PC-3 (cell line): ENCODE results near the gene HDGF. TPM values are rescaled to one million over a fixed set of nuclear protein-coding genes. Genes with fewer than 3 reads are reported as not detected.

Experiments used
- ATAC-seq: fragments of 200-7000 bp; cut with Tn5 transposase; 2 replicates; pipeline ENCODE4 v1.9.1; 2020; ENCODE audit warnings: mild to moderate bottlenecking, moderate library complexity
- BruUV-seq: library from RNA; stranded (reverse); fragments of 400-500 nt; replicated peaks from 2 replicates; lab custom pipeline; 2021; lab: Mats Ljungman, UMichigan
- CTCF ChIA-PET: fragments of 300-600 bp; sonication (Branson Sonifier 250); formaldehyde crosslinking; loops from one replicate; lab custom pipeline; 2022; ENCODE audit warnings: antibody characterized with exemption; lab: Charles Lee
- POLR2A ChIA-PET: fragments of 300-600 bp; sonication (Branson Sonifier 250); formaldehyde crosslinking; loops from one replicate; lab custom pipeline; 2022; ENCODE audit warnings: antibody characterized with exemption; ENCODE audit not compliant: unreplicated experiment; lab: Charles Lee
- DNase-seq: peaks from one replicate; pipeline ENCODE4 v3.0.0-alpha.2; 2015
- H2AFZ ChIP-seq: fragments of 300-600 bp; sonication (generic); 2 replicates; pipeline ENCODE4 v1.6.0; 2016; ENCODE audit warnings: antibody characterized with exemption, low read length
- H3F3A ChIP-seq: fragments of 300-600 bp; sonication (generic); one replicate; pipeline ENCODE4 v1.6.0; 2017; ENCODE audit warnings: antibody characterized with exemption, low read length, control low read depth, mild to moderate bottlenecking; ENCODE audit not compliant: unreplicated experiment
- H3K27ac ChIP-seq: fragments of 300-600 bp; sonication (generic); 2 replicates; pipeline ENCODE4 v1.5.1; 2016; ENCODE audit warnings: mild to moderate bottlenecking, low read length
- H3K27me3 ChIP-seq: fragments of 300-600 bp; sonication (generic); 2 replicates; pipeline ENCODE4 v1.6.1; 2016; ENCODE audit warnings: low read length, mixed read lengths
- H3K36me3 ChIP-seq: fragments of 300-600 bp; sonication (generic); 2 replicates; pipeline ENCODE4 v1.6.1; 2016; ENCODE audit warnings: low read depth, mixed run types, low read length, mixed read lengths
- H3K4me1 ChIP-seq: fragments of 300-600 bp; sonication (generic); 2 replicates; pipeline ENCODE4 v1.5.1; 2016; ENCODE audit warnings: low read length; ENCODE audit not compliant: insufficient read depth
- H3K4me2 ChIP-seq: fragments of 300-600 bp; sonication (generic); 2 replicates; pipeline ENCODE4 v1.6.0; 2016; ENCODE audit warnings: low read length
- H3K4me3 ChIP-seq: fragments of 300-600 bp; sonication (generic); 2 replicates; pipeline ENCODE4 v1.5.1; 2016; ENCODE audit warnings: mild to moderate bottlenecking, low read length, mixed read lengths
- H3K79me2 ChIP-seq: fragments of 300-600 bp; sonication (generic); 2 replicates; pipeline ENCODE4 v1.6.1; 2017; ENCODE audit warnings: low read length, mixed read lengths
- H3K9ac ChIP-seq: fragments of 300-600 bp; sonication (generic); 2 replicates; pipeline ENCODE4 v1.6.0; 2016; ENCODE audit warnings: mild to moderate bottlenecking, low read length
- H3K9me2 ChIP-seq: fragments of 300-600 bp; sonication (generic); replicated peaks from 2 replicates; pipeline ENCODE4 v1.6.1; 2016; ENCODE audit warnings: mixed run types, low read length, mixed read lengths
- H3K9me3 ChIP-seq: fragments of 300-600 bp; sonication (generic); 2 replicates; pipeline ENCODE4 v1.6.1; 2016; ENCODE audit warnings: low read length, mixed read lengths
- H4K20me1 ChIP-seq: fragments of 300-600 bp; sonication (generic); 2 replicates; pipeline ENCODE4 v1.6.1; 2016; ENCODE audit warnings: low read length, mixed read lengths
- EZH2 ChIP-seq: fragments of 300-600 bp; sonication (generic); IDR thresholded peaks from one replicate; pipeline ENCODE4 v1.6.1; 2017; ENCODE audit warnings: antibody characterized with exemption, mild to moderate bottlenecking, low read length; ENCODE audit not compliant: unreplicated experiment
- EZH2phosphoT487 ChIP-seq: fragments of 300-600 bp; sonication (generic); IDR thresholded peaks from 2 replicates; pipeline ENCODE4 v1.6.1; 2018; ENCODE audit warnings: mild to moderate bottlenecking, antibody characterized with exemption, low read length, borderline replicate concordance
- intact Hi-C: fragments of 100-400 bp; cut with micrococcal nuclease; formaldehyde crosslinking; loops from 2 replicates; pipeline ENCODE4 v1.9.0; 2023
- total RNA-seq: library from RNA; depleted of rRNA; stranded (reverse); fragments of >200 nt; gene quantifications from 2 replicates; pipeline ENCODE4 v1.2.3, GENCODE V29; 2014
- TF ChIP-seq, protein P1 (sequence below): fragments of 300-600 bp; sonication (generic); conservative IDR thresholded peaks from 2 replicates; pipeline ENCODE4 v1.5.1; 2017; ENCODE audit warnings: antibody characterized with exemption, low read depth, mild to moderate bottlenecking, low read length

The HDGF gene
- total RNA-seq, 1 experiment from 2014 or later = 586 TPM

DNA sequence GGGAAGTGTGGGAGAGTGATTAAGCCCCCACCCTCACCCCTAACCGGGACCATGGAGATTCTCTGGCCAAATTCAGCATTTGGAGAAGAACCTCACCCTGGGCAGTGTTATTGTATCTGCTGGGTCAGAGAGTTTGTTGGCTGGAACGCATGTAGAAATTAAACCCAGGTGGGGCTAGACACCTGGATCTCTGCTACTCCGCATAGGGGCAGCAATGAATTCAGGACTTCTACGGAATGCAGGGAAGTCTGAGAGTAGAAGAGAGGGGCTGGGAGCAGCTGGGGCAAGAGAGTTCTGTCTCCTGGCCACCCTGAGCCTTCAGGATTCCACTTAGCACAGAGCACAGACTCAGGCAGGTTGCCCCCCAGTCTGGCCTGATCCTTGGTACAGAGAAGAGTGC, 42.4 kb downstream of the HDGF start:
- Histone ChIP-seq H3K9ac (no peak overlapping the region), H2AFZ (no peak overlapping the region), H3K4me1 (peaks cover 47% of the 10 kb centered on the region), H3K4me2 (no peak overlapping the region), H3F3A (no peaks in the 10 kb centered on the region), H3K27ac (no peak overlapping the region), H3K9me2 (no peaks in the 10 kb centered on the region), H3K9me3 (no peaks in the 10 kb centered on the region), H3K4me3 (no peak overlapping the region), H3K79me2 (peaks cover 7% of the 10 kb centered on the region), H4K20me1 (no peaks in the 10 kb centered on the region), H3K36me3 (no peaks in the 10 kb centered on the region), H3K27me3 (no peaks in the 10 kb centered on the region)
- DNase-seq (no peak), ATAC-seq (no peak)
- TF ChIP-seq, protein P1, sequence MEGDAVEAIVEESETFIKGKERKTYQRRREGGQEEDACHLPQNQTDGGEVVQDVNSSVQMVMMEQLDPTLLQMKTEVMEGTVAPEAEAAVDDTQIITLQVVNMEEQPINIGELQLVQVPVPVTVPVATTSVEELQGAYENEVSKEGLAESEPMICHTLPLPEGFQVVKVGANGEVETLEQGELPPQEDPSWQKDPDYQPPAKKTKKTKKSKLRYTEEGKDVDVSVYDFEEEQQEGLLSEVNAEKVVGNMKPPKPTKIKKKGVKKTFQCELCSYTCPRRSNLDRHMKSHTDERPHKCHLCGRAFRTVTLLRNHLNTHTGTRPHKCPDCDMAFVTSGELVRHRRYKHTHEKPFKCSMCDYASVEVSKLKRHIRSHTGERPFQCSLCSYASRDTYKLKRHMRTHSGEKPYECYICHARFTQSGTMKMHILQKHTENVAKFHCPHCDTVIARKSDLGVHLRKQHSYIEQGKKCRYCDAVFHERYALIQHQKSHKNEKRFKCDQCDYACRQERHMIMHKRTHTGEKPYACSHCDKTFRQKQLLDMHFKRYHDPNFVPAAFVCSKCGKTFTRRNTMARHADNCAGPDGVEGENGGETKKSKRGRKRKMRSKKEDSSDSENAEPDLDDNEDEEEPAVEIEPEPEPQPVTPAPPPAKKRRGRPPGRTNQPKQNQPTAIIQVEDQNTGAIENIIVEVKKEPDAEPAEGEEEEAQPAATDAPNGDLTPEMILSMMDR = no peak
- TF ChIP-seq EZH2phosphoT487 (no peak), EZH2 (no peak)
- BruUV-seq = no TSS peak
- ChIA-PET POLR2A (no interaction called here), CTCF (no interaction called here)
- intact Hi-C loops = loop anchor here (1.0 kb wide), 1 partner anchor 17 kb away; no protein-coding TSS in a partner anchor

DNA sequence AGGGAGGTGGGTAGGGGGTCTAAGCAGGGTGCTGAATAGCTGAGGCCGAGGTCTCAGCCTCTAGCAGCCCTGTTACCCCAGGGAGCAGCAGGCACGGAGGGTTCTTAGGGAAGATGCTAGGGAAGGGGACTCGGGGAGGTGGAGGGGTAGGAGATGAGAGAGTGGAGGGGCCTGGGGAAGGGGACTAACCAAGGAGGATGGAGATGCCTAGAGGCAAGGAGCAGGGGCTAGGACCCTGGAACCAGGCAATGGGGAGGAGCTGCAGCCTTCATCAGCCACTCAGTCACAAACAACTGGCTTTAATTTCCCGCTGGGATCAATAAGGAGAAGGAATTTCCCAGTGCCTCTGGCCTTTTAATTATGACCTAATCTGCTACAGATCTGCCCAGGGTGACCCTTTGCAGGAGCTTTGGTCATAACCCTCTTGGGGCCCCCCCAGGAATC, 43.2 kb downstream of the HDGF start:
- DNase-seq (no peak), ATAC-seq (no peak)
- POLR2A ChIA-PET = interaction anchor here (0.7 kb wide), 1 partner anchor 20 kb away, joined by 4 read pairs; the partner anchor contains the start of genes ISG20L2 and METTL25B
- TF ChIP-seq EZH2phosphoT487 (no peak), EZH2 (no peak)
- TF ChIP-seq, protein P1 = no peak
- no peak overlapping the region for H3K9ac ChIP-seq
- no peak overlapping the region for H3K4me3 ChIP-seq
- H3K9me3 ChIP-seq = no peaks in the 10 kb centered on the region
- no peaks in the 10 kb centered on the region for H3K9me2 ChIP-seq
- no peak overlapping the region for H3K4me2 ChIP-seq
- H2AFZ ChIP-seq = no peak overlapping the region
- H3K4me1 ChIP-seq = peaks cover 55% of the 10 kb centered on the region
- no peaks in the 10 kb centered on the region for H4K20me1 ChIP-seq
- intact Hi-C loops = no loop called here
- no peaks in the 10 kb centered on the region for H3F3A ChIP-seq
- peaks cover 15% of the 10 kb centered on the region for H3K79me2 ChIP-seq
- no TSS peak for BruUV-seq
- H3K27me3 ChIP-seq = no peaks in the 10 kb centered on the region
- no peaks in the 10 kb centered on the region for H3K36me3 ChIP-seq
- no peak overlapping the region for H3K27ac ChIP-seq
- CTCF ChIA-PET = interaction anchor here (3.7 kb wide), 1 partner anchor 18 kb away, joined by 84 read pairs; no protein-coding TSS in a partner anchor

DNA sequence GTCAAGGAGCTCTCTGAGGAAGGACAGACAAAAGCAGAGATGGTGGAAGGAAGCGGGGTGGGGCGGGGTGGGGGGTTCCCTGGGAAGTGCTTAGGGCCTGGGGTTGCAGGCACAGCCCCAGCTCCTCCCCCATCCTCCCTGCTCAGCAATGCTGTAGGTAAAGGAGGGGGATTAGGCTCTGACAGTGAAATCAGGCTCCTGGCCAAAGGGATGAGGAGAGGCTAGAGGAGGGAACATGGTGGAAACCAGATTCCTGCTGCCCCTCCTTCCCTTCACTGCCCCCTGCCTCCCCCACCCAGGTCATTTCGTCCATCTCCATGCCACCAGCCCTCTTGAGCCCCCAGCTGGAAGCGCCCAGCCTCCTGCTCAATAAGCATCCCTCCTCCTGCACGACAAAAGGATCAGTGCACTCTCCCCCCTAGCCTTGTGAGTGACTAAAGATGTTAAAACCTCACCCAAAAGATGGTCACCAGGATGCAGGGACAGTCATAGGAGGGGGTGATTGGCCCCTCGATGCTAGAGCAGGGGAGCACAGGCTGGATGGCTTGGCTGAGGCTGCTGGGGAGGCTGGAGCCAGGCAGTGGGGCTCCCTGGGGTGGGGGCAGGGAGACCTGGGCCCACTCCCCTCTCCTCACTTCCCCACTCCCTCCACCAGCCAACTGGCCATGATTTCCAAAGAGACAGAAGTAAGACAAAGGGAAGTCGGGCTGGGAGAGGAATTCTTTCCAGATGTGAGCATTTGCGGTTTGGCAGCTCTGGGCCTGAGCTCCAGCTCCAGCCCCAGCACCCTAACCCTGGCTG, 43.9 kb downstream of the HDGF start:
- ATAC-seq = no peak
- no peaks in the 10 kb centered on the region for H3K9me3 ChIP-seq
- no peaks in the 10 kb centered on the region for H3K36me3 ChIP-seq
- TF ChIP-seq EZH2phosphoT487 (no peak), EZH2 (no peak)
- TF ChIP-seq, protein P1 = no peak
- CTCF ChIA-PET = interaction anchor here (1.0 to 3.7 kb wide), 2 partner anchors 17 to 29 kb away, joined by 3 to 84 read pairs; no protein-coding TSS in a partner anchor
- H4K20me1 ChIP-seq = no peaks in the 10 kb centered on the region
- POLR2A ChIA-PET = interaction anchor here (0.6 to 0.7 kb wide), 2 partner anchors 21 to 33 kb away, joined by 4 to 5 read pairs; partner anchors contain the start of genes ISG20L2, METTL25B and MRPL24
- no TSS peak for BruUV-seq
- no peaks in the 10 kb centered on the region for H3F3A ChIP-seq
- H3K9ac ChIP-seq = no peak overlapping the region
- H3K27me3 ChIP-seq = no peaks in the 10 kb centered on the region
- peaks cover 58% of the 10 kb centered on the region for H3K4me1 ChIP-seq
- no peak overlapping the region for H3K4me2 ChIP-seq
- H3K27ac ChIP-seq = no peak overlapping the region
- H3K4me3 ChIP-seq = no peak overlapping the region
- DNase-seq = no peak
- no peaks in the 10 kb centered on the region for H3K9me2 ChIP-seq
- intact Hi-C loops = no loop called here
- peaks cover 17% of the 10 kb centered on the region for H3K79me2 ChIP-seq
- H2AFZ ChIP-seq = no peak overlapping the region
